Fibroblast of lung (primary cell): ENCODE measurements around the gene TCEA3. TPM values are rescaled to one million over a fixed set of nuclear protein-coding genes. Genes with fewer than 3 reads are reported as not detected.

ENCODE experiments used
- DNase-seq, 2 donors: peaks; one replicate each; pipeline versions ENCODE4 v3.0.0 to v3.0.0-alpha.2; 2010; ENCODE audit warnings: low read depth in 2 of 2
- H2AFZ ChIP-seq: 2 replicates; pipeline ENCODE4 v1.5.1; 2012; ENCODE audit warnings: low read length, control low read depth, inconsistent platforms
- H3K27ac ChIP-seq: 2 replicates; pipeline ENCODE4 v1.5.1; 2011; ENCODE audit warnings: low read length, control low read depth; ENCODE audit not compliant: insufficient read depth
- H3K27me3 ChIP-seq: 2 replicates; pipeline ENCODE4 v1.5.1; 2011; ENCODE audit warnings: mild to moderate bottlenecking, low read length; ENCODE audit not compliant: control insufficient read depth, insufficient read depth
- H3K36me3 ChIP-seq: 2 replicates; pipeline ENCODE4 v1.5.1; 2011; ENCODE audit warnings: low read length; ENCODE audit not compliant: control insufficient read depth, insufficient read depth
- H3K4me1 ChIP-seq: 2 replicates; pipeline ENCODE4 v1.5.1; 2011; ENCODE audit warnings: low read length; ENCODE audit not compliant: control insufficient read depth, insufficient read depth; ENCODE audit errors: extremely low read depth
- H3K4me2 ChIP-seq: 2 replicates; pipeline ENCODE4 v1.5.1; 2011; ENCODE audit warnings: low read length, control low read depth; ENCODE audit not compliant: insufficient read depth; ENCODE audit errors: extremely low read depth
- H3K4me3 ChIP-seq, 4 experiments: fragments of 200-600 bp in 1 of 4; sonication (generic) in 1 of 4; replicated peaks in 1 of 4; 2 replicates each; pipeline ENCODE4 v1.5.1; 2011 to 2016; ENCODE audit warnings: low read length in 4 of 4, low read depth in 3 of 4, mild to moderate bottlenecking in 3 of 4, control low read depth in 2 of 4, inconsistent platforms in 1 of 4, mixed read lengths in 1 of 4; ENCODE audit not compliant: insufficient read depth in 1 of 4; ENCODE audit errors: control extremely low read depth in 1 of 4
- H3K79me2 ChIP-seq: 2 replicates; pipeline ENCODE4 v1.5.1; 2012; ENCODE audit warnings: mild to moderate bottlenecking, low read length, inconsistent platforms; ENCODE audit not compliant: control insufficient read depth, insufficient read depth
- H3K9ac ChIP-seq: 2 replicates; pipeline ENCODE4 v1.5.1; 2011; ENCODE audit warnings: mild to moderate bottlenecking, low read length, control low read depth; ENCODE audit not compliant: insufficient read depth
- H3K9me3 ChIP-seq: 2 replicates; pipeline ENCODE4 v1.5.1; 2012; ENCODE audit warnings: low read depth, low read length; ENCODE audit not compliant: control insufficient read depth, insufficient read depth
- H4K20me1 ChIP-seq: 2 replicates; pipeline ENCODE4 v1.5.1; 2011; ENCODE audit warnings: low read length; ENCODE audit not compliant: control insufficient read depth, insufficient read depth; ENCODE audit errors: extremely low read depth
- CTCF ChIP-seq, 2 donors: IDR thresholded peaks in 1 of 2; conservative IDR thresholded peaks in 1 of 2; 1 replicate in 1 of 2; 2 replicates in 1 of 2; pipeline ENCODE4 v1.5.1; 2011 to 2012; ENCODE audit warnings: low read length in 2 of 2, control low read depth in 1 of 2, inconsistent platforms in 1 of 2, low read depth in 1 of 2, mild to moderate bottlenecking in 1 of 2
- EZH2 ChIP-seq: IDR thresholded peaks from 2 replicates; pipeline ENCODE4 v1.5.1; 2012; ENCODE audit warnings: low read length, control low read depth, mild to moderate bottlenecking; ENCODE audit errors: missing control alignments
- polyA plus RNA-seq, 2 donors: library from polyadenylated mRNA; depleted of rRNA in 1 of 2; stranded (reverse) in 1 of 2; unstranded in 1 of 2; fragments of >200 nt; gene quantifications; 2 replicates each; pipeline ENCODE4 v1.2.1, GENCODE V29; 2011 to 2012; ENCODE audit warnings: missing spikeins in 1 of 2
- total RNA-seq: library from RNA; depleted of rRNA; stranded (reverse); fragments of >200 nt; gene quantifications from 2 replicates; pipeline ENCODE4 v1.2.1, GENCODE V29; 2014

Gene TCEA3
- total and polyA plus RNA-seq, 2 donors (not counting 1 experiment from before 2014, with no cell fraction given), result 12.3 to 44.6 TPM

GRCh38 chr1:23344987-23345472, 79.5 kb downstream of the TCEA3 start:
- H3K79me2 ChIP-seq, result peaks cover 37% of the 10 kb centered on the region
- H3K27ac ChIP-seq, result peak overlapping the region; percentile 86
- H4K20me1 ChIP-seq, result peaks cover 3% of the 10 kb centered on the region
- H3K27me3 ChIP-seq, result no peaks in the 10 kb centered on the region
- peaks cover 5% of the 10 kb centered on the region for H3K4me1 ChIP-seq
- peak in 1 of 2 donors; percentile 16 for DNase-seq
- peak overlapping the region; percentile 75 for H2AFZ ChIP-seq
- no peaks in the 10 kb centered on the region for H3K36me3 ChIP-seq
- H3K9ac ChIP-seq, result peak overlapping the region; percentile 74
- TF ChIP-seq EZH2 (no peak), CTCF (conservative IDR thresholded peaks at IDR 0.05 in 1 of 2, IDR thresholded peaks at IDR 0.05 in 1 of 2; ENCODE audit: low read depth in 1 of 2, low read length in 2 of 2) (no peak)
- peak overlapping the region; percentile 43 to 71 (median 60) for H3K4me3 ChIP-seq
- peak overlapping the region; percentile 98 for H3K4me2 ChIP-seq
- no peaks in the 10 kb centered on the region for H3K9me3 ChIP-seq

- peak; percentile 100 for DNase-seq
- Histone ChIP-seq H3K4me1 (peaks cover 7% of the 10 kb centered on the region), H3K79me2 (peaks cover 44% of the 10 kb centered on the region), H3K4me3 (peak within 1 kb of the TSS; percentile 48 to 88 (median 70)), H3K36me3 (no peaks in the 10 kb centered on the region), H2AFZ (peak within 1 kb of the TSS; percentile 75), H3K27ac (peak within 1 kb of the TSS; percentile 86), H3K4me2 (peak within 1 kb of the TSS; percentile 98), H4K20me1 (peaks cover 3% of the 10 kb centered on the region), H3K27me3 (no peaks in the 10 kb centered on the region), H3K9me3 (no peaks in the 10 kb centered on the region), H3K9ac (peak within 1 kb of the TSS; percentile 93)
- TF ChIP-seq EZH2 (no peak), CTCF (conservative IDR thresholded peaks at IDR 0.05 in 1 of 2, IDR thresholded peaks at IDR 0.05 in 1 of 2; ENCODE audit: low read depth in 1 of 2, low read length in 2 of 2) (no peak)
These were observed 80.2 kb downstream of the TCEA3 start, which contains the start of gene HNRNPR for GRCh38 chr1:23344111-23344986. TSS of gene HNRNPR (minus strand) at chr1:23344284. CDS start at chr1:23341008, 3,276 bp downstream.
